Measurements from ENCODE around the gene CXCL8.

The CXCL8 gene

DNA sequence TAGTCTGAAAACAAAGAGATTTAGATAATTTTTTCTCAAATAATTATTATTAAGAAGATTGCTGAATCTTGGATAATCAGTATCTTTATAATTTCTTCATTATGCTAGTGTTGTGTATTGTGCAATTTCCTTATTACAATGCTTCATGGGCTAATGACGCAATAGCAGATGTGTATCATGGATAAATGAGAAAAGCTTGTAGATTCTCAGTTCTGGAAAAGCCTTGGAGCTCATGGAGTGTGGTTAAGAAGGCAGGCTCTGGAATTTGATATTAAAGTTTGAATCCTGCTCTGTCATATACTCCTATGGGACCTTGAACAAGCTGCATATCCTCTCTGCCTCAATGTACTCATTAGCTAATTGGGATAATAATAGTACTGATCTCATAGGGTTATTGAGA is 18.9 kb upstream of the CXCL8 start:
- no peak for DNase-seq

DNA sequence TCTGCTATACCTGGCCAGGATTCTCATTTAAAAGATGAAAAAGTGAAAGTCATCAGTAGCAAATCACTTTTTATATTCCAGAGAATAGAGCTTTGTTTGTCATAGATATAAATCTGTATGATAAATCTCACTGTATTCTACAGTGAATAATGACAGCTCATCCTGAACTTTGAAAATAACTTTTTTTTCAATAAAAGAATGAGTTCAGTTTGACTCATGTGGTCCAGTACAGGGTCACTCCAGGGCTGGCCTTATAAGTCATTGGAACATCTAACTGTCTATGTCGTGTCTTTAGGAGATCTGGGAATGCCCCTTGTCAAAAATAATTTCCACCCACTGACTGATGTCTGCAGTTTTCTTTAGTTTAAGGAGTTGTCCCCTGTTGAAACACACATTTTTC is 18.5 kb upstream of the CXCL8 start:
- DNase-seq = no peak

DNA sequence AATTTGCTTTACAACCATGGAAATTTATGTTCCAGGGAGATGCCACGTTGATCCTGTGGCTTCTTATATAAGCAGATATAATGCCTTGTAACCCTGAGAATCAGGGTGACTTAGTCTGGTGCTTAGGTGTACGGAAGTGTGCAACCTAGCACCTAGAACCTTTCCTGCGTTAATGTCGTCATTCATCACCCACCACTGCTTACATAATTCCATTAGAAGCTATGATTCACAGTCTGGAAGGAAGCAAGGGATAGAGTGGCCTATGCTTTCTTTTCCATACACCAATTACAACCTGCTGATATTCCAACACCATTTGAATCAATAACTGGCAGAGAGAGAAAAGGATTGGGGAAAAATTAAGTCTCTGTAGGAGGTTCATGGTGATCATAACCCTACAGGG is 17.3 kb upstream of the CXCL8 start:
- no peak for DNase-seq

DNA sequence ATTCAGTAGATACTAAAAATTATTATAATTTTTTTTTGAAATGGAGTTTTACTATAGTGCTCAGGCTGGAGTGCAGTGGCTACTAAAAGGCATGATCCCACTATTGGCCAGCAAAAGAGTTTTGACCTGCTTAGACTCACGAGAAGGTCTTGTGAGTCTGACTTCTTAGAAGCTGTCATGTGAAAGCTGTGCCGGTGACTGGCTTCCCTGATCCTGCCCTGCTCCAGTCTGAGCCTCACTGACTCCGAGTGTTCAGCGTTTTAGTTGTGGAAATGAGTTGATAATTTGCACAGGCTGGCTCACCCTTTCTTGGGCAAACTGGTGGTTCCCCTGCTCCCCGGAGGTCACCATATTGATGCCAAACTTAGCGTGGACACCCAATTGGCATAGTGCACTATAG is 16.4 kb upstream of the CXCL8 start:
- no peak for DNase-seq

DNA sequence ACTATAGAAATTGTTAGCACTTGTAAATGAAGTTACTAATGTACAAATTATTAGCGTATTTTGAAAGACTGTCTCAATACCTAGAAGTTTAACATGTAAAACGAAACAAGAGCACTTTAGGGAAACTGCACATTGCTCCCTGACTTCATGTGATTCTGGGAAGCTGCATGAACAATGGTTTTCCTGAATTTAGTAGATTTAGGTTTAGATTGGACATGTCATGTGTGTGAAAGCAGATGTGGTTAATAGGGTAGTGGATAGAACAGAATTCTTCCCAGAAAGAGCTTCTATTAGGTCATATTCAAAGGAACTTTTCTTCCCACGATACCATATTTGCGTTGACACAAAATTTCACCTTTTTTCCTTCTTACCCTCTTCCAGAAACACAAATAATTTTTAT is 14.9 kb upstream of the CXCL8 start:
- DNase-seq = no peak

DNA sequence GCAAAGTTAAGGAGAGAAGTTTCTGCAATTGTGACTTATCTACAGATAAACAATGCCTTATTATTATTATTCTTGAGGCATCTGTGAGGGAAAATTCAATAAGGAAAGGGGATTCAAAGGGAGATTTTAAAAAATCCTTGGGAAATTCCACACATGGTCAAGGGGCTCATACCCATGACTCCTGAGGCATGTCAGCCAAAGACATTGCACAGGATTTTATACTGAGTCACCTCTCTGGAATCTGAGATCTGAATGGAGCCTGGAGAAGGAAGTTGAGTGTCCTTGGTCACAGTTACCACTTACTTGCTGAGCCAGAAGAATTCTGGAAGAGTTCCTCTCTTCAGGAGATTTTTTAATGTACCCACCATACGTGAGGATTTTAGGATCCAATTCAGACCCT is 14.4 kb upstream of the CXCL8 start:
- DNase-seq = no peak

DNA sequence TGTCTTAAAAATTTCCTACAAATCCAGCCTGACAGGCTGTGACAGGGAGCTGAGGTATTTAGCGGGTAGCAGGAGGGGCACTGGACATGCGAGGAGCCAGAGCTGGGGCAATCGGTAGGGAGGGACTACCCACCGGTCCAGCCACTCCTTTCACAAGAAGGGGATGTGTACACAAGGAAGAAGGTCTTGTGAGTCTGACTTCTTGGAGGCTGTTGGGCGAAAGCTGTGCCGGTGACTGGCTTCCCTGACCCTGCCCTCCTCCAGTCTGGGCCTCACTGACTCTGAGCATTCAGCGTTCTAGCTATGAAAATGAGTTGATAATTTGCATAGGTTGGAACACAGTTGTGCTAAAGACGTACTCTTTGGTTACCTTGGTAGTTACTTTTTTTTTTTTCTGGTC is 12.7 kb upstream of the CXCL8 start:
- no peak for DNase-seq

DNA sequence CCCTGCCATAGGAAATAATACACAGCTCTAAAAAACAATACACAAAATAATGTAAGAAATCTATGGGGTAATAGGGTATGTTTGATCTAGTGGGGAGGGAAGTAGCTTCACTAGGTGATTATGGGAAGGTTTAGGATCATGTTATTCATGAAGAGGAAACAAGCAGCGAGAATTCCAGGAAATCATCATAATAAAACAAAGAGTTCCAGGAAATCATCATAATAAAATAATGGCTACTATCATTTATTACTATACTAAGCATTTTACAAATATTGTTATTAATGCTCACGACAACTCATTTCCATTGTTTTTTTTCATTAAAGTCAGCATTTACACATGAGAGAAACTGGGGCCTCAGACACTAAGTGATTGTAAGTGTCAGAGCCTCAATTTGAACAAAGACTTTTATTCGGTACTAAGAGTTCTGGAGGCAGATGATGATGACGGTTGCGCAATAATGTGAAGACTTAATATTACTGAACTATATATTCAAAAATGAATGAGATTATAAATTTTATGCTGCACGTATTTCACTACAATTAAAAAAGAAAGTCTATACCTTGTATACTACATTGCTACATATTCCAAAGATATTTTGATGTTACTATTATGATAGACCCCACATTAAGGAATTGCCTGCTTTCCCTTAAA is 12.2 kb upstream of the CXCL8 start:
- DNase-seq = no peak

DNA sequence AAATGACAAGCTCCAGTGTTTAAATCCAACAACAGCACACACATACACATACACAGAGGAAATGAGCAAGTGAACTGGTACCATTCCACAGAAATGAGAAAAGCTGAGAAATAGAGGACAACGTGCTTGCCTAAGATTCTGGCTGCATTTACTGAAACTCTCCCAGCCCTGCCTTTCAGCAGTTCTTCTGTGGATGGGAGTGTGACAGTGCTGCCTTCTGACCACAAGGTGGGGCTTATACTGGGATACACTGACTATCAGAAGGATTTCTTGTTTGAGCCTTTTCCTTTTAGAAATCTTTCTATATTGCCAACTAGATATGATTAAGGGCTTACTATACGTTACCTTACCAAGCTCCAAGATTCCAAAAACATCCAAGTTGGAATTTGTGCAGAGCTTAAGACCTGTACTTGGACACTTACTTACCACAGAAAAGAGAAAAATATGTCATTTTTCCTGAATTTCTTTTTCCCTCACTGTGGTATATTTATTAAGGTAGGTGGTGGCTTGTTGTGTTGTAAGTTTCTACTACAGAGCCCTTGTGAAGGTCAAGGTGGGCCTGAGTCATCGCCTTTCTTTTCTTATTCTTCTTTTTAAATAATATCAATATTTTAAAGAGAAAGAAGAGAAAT is 10.7 kb upstream of the CXCL8 start:
- peak; percentile 1 for DNase-seq

DNA sequence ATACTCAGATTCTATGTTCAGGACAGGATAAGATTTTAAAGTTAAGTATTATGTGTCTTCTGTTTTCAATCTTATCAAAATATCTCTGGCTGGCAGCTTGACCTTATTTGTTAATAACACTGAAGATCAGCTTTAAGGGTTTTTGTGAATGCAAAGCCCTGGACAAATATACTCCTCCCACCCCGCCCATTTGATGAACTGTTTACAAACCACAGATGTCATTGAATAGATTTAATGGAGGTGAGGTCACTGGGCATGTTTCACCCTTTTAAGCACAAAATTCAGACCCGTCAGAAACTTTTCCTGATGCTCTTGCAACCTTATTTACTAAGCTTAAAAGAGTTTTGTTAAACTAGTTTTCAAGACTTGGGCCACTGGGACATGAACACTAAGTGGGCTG is 10.1 kb upstream of the CXCL8 start:
- no peak for DNase-seq

DNA sequence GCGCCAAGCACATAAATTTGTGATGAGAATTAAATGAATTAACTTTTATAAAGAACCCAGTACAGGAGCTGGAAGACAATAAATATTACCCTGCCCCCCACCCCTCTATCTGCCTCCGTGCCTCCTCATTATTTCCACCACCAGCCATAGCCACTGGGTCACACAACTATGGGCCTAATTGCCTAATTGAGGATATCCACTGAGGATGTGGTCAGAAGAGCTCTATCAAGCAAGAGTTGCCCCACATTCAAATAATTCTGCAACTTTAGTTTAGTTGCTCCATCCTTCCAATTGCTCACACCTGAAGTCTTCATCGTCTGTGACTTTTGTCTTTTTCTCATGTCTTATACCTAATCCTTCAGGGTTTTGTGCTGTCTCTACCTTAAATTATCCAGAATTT is 9.5 kb upstream of the CXCL8 start:
- DNase-seq = no peak

DNA sequence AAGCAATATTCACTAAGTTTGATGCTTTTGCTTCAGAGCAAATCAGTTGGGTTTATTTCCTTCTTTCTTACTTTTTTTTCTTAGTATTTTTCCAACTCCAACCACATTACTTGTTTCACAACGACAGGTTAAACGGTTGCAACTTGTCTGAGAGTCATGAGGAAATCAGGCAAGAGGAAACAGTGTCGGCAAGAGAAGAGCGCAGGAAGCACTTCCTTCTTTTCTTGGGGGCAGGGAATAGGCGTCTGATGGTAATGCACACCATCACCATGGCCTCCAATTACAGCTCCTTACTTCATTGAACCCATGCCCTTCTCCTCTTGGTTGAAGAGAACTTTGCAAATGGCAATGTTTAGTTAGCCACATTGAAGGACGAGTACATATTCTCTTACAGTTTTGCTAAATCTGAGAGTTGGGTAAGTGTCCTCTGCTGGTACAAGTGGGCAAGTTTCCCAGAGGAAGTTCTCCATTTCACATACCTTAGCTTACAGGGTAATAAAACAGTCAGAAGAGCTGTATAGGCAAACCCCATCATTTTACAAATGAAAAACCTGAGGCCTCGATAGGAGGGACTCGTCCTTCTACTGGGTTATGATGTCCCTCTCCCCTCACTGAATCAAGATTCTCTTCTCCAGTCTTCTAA is 8.3 kb upstream of the CXCL8 start:
- no peak for DNase-seq

DNA sequence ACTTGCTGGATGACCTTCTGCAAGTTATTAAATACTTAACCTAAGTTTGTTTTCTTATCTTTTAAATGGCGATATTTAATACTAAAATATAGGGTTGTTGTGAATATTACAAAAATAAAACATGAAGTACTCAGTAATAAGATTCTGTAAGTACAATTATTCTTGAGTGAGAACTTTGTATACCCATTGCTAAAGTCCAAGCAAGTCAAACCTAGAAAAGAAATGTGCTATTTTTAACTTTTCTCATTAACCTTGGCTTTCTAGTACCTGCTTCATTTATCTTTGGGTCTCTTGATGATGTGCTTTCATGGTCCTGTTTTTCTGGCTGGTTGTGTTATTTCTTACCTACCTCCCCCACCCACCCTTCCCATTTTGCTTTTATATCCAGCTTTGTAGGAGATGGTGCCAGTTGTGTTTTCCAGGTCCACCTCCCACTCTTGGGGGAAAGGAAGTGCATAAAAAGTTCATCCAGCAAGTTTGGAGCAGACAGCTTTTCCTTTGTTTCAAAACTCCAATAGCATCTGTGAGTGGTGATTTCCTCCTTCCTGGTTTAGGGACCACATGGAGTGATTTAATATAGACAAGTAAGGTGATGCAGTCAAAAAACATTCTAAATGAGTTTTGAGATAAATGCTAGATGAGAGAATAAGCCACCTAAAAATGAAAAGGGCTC is 7.5 kb upstream of the CXCL8 start:
- no peak for DNase-seq

DNA sequence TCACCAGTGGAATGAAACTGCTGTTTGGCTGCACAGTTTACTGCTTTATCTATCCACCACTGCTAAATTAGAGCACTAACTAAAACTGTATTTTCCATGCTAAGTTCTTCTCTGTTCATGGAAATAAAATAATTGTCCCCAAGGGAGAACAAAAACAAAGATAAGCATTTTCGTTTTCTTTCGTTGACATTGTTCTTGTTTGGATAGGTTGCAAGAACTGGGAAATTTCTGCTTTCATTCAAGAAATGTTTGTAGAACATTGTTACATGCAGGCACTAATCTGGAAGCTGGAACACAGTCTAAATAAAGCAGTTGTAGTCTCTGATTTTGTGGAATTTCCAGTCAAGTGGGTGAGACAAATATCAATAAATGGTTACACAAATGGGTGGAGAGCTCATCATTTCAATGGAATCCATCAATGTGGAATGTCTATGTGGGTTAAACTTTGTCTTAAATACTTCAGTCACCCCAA is 5.8 kb upstream of the CXCL8 start:
- DNase-seq = no peak

DNA sequence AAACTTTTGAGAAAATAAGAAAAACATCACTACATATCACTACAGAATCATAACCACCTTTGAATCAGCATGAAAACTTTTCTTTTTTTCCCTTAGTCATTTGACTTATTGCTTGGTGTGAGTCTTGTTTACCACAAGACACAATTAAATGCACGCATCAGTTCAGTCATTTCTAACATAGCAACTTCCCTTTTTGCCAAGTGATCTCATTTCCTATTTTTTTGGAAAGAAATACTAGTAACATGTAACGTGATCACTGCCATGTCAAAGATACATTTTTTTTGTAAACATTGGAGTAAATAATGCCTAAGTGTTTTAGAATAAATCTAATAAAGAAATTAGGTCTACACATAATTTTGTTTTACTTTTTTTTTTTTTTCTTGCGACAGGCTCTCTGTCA is 5.1 kb upstream of the CXCL8 start:
- no peak for DNase-seq

DNA sequence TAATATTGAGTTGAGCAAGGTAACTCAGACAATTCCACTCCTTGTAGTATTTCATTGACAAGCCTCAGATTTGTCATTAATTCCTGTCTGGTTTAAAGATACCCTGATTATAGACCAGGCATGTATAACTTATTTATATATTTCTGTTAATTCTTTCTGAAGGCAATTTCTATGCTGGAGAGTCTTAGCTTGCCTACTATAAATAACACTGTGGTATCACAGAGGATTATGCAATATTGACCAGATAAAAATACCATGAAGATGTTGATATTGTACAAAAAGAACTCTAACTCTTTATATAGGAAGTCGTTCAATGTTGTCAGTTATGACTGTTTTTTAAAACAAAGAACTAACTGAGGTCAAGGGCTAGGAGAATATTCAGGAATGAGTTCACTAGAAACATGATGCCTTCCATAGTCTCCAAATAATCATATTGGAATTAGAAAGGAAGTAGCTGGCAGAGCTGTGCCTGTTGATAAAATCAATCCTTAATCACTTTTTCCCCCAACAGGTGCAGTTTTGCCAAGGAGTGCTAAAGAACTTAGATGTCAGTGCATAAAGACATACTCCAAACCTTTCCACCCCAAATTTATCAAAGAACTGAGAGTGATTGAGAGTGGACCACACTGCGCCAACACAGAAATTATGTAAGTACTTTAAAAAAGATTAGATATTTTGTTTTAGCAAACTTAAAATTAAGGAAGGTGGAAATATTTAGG is 821 bp downstream of the CXCL8 start:
- no peak for DNase-seq

DNA sequence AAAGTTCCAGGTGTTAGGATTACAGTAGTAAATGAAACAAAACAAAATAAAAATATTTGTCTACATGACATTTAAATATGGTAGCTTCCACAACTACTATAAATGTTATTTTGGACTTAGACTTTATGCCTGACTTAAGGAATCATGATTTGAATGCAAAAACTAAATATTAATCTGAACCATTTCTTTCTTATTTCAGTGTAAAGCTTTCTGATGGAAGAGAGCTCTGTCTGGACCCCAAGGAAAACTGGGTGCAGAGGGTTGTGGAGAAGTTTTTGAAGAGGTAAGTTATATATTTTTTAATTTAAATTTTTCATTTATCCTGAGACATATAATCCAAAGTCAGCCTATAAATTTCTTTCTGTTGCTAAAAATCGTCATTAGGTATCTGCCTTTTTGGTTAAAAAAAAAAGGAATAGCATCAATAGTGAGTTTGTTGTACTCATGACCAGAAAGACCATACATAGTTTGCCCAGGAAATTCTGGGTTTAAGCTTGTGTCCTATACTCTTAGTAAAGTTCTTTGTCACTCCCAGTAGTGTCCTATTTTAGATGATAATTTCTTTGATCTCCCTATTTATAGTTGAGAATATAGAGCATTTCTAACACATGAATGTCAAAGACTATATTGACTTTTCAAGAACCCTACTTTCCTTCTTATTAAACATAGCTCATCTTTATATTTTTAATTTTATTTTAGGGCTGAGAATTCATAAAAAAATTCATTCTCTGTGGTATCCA is 1.6 kb downstream of the CXCL8 start:
- DNase-seq = no peak

DNA sequence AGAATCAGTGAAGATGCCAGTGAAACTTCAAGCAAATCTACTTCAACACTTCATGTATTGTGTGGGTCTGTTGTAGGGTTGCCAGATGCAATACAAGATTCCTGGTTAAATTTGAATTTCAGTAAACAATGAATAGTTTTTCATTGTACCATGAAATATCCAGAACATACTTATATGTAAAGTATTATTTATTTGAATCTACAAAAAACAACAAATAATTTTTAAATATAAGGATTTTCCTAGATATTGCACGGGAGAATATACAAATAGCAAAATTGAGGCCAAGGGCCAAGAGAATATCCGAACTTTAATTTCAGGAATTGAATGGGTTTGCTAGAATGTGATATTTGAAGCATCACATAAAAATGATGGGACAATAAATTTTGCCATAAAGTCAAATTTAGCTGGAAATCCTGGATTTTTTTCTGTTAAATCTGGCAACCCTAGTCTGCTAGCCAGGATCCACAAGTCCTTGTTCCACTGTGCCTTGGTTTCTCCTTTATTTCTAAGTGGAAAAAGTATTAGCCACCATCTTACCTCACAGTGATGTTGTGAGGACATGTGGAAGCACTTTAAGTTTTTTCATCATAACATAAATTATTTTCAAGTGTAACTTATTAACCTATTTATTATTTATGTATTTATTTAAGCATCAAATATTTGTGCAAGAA is 2.3 kb downstream of the CXCL8 start:
- no peak for DNase-seq

DNA sequence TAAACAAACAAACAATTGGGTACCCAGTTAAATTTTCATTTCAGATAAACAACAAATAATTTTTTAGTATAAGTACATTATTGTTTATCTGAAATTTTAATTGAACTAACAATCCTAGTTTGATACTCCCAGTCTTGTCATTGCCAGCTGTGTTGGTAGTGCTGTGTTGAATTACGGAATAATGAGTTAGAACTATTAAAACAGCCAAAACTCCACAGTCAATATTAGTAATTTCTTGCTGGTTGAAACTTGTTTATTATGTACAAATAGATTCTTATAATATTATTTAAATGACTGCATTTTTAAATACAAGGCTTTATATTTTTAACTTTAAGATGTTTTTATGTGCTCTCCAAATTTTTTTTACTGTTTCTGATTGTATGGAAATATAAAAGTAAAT is 2.9 kb downstream of the CXCL8 start:
- DNase-seq = no peak

DNA sequence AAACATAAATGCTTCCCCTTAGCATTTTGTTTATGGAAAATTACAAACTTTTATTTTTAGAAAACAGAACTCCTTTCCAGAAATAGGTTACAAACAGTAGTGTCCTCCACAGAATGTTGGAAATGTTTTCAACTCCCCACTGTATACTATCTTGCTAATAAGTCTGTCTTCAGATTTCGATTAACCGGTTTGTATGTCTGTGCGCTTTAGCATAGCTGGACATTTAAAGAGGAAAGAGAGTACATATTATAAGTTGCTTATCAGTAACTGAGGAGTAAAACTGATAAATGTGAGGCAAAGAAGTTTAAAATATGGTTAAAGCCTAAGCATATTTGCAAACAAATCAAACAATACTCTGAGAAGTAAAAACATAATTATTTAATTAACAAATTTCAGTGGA is 3.4 kb downstream of the CXCL8 start:
- DNase-seq = no peak

DNA sequence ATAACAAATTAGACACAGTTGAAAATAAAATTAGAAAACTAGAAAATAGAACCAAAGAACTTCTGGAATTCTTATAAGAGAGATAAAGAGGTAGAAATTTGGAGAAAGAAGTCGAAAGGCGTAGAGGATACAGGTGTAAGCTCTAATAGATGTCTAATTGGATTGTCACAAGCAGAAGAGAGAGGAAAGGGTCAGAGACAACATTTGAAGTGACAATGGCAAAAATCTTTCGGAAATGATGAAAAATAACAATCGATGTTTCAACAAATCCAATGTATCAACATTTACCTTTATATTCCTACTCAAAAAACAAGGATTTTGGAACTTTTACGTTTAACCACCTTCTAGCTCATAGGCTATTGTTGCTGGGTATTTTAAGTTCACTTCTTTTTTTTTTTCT is 3.8 kb downstream of the CXCL8 start:
- no peak for DNase-seq

DNA sequence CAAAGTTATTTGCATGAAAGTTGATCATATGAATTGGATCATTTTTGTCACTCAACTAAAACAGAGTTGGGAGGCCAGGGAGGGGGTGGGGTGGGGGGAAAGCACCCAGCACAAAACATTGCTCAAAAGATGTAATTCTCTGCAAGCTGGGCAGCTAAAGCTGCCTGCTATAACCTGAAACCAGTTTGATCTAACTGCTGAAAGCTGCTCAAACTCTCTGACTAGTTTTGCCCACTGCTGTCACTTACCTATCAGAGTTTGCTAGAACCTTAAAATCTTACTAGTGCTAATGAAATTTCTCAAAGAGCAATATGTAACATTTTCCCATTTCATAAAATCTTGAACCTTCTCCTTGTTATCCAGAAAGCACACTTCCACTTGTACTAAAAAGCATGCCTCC is 10.4 kb downstream of the CXCL8 start:
- no peak for DNase-seq
